Peyer's patch (tissue), 4 donors: ENCODE results near the gene CDH4.

Source experiments
- POLR2A ChIP-seq, 2 donors: fragments of 450-650 bp; IDR thresholded peaks; one replicate each; pipeline ENCODE4 v1.5.1; 2017; ENCODE audit warnings: antibody characterized with exemption in 2 of 2, mild to moderate bottlenecking in 2 of 2, moderate library complexity in 2 of 2
- TF ChIP-seq, protein P1 (sequence below), 6 experiments: fragments of 450-650 bp in 4 of 6; fragments of 200-600 bp in 2 of 6; sonication (generic) in 1 of 6; IDR thresholded peaks; one replicate each; pipeline ENCODE4 v1.5.1; 2017 to 2019; ENCODE audit warnings: antibody characterized with exemption in 6 of 6, mild to moderate bottlenecking in 3 of 6, moderate library complexity in 1 of 6

DNA sequence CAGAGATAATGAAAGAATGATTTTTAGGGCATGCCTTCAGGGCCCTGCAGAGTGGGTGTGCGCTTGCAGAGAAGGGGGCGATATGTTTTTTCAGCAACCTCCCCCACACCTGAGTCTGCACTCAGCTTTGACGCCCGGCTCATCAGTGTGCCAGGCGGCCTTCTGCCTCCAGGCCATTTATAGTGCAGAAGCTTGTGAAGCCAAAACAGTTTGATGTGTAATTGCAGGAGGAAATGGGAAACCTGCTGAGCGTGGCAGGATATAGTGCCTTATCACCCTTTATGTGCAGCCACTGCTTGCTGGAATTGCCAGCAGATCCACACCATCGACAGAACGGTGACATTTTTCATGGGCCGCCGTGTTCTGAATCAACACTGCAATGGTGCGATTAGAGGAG, 178.2 kb downstream of the CDH4 start:
- TF ChIP-seq, protein P1, sequence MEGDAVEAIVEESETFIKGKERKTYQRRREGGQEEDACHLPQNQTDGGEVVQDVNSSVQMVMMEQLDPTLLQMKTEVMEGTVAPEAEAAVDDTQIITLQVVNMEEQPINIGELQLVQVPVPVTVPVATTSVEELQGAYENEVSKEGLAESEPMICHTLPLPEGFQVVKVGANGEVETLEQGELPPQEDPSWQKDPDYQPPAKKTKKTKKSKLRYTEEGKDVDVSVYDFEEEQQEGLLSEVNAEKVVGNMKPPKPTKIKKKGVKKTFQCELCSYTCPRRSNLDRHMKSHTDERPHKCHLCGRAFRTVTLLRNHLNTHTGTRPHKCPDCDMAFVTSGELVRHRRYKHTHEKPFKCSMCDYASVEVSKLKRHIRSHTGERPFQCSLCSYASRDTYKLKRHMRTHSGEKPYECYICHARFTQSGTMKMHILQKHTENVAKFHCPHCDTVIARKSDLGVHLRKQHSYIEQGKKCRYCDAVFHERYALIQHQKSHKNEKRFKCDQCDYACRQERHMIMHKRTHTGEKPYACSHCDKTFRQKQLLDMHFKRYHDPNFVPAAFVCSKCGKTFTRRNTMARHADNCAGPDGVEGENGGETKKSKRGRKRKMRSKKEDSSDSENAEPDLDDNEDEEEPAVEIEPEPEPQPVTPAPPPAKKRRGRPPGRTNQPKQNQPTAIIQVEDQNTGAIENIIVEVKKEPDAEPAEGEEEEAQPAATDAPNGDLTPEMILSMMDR (IDR thresholded peaks at IDR 0.05): no peak
- no peak for TF ChIP-seq POLR2A (IDR thresholded peaks at IDR 0.05)
